Diencephalon (tissue), 1 donor: ENCODE results near the gene RHOC. TPM values are rescaled to one million over a fixed set of nuclear protein-coding genes. Genes with fewer than 3 reads are reported as not detected.

Experiments used
- total RNA-seq: library from RNA; depleted of rRNA; stranded (reverse); fragments of >200 nt; gene quantifications from one replicate; pipeline ENCODE4 v1.2.3, GENCODE V29; 2014

Gene RHOC
- 79.4 TPM for total RNA-seq

GRCh38 chr1:112706505-112707220 lies at the start of gene RHOC:
Gene RHOC, minus strand, starts transcription at chr1:112707127. Its CDS starts 3,328 bp downstream, at chr1:112703799.

GRCh38 chr1:112715264-112716053 lies 8.5 kb upstream of the RHOC start, which contains the start of gene PPM1J:
Gene PPM1J, minus strand, starts transcription at chr1:112715332. Its CDS starts 31 bp downstream, at chr1:112715301.

GRCh38 chr1:112674440-112674985 lies 32.4 kb downstream of the RHOC start, which contains the start of gene MOV10:
Gene MOV10, plus strand, starts transcription at chr1:112674659. Its CDS starts 254 bp downstream, at chr1:112674913.

Other genes with a start within 250 kb of the RHOC start
- 1.8 TPM for gene WNT2B, start 198.2 kb downstream of the RHOC start, total RNA-seq
- 35.5 TPM for gene ST7L, start 88.0 kb downstream of the RHOC start, total RNA-seq
- gene CAPZA1, start 87.3 kb downstream of the RHOC start, total RNA-seq = 122 TPM
- 6.7 TPM for gene MOV10, start 32.5 kb downstream of the RHOC start, total RNA-seq
- gene PPM1J, start 8.2 kb upstream of the RHOC start, total RNA-seq = 5.5 TPM
- gene SLC16A1, start 249.1 kb upstream of the RHOC start, total RNA-seq = 83.5 TPM